ENCODE data around the gene TMIE.

The TMIE gene

GRCh38 chr3:46679681-46680080 is 21.5 kb upstream of the TMIE start:
- DNase-seq (ENCODE audit: low read depth): no peak
- TF ChIP-seq CTCF (conservative IDR thresholded peaks at IDR 0.05; ENCODE audit: low read depth, low read length): no peak
- no peak overlapping the region for H3K4me3 ChIP-seq (ENCODE audit: low read length)

GRCh38 chr3:46680298-46680826 is 20.8 kb upstream of the TMIE start:
- no peak for TF ChIP-seq CTCF (conservative IDR thresholded peaks at IDR 0.05; ENCODE audit: low read depth, low read length)
- DNase-seq (ENCODE audit: low read depth): no peak
- no peak overlapping the region for H3K4me3 ChIP-seq (ENCODE audit: low read length)

GRCh38 chr3:46681387-46681786 is 19.8 kb upstream of the TMIE start:
- no peak for TF ChIP-seq CTCF (conservative IDR thresholded peaks at IDR 0.05; ENCODE audit: low read depth, low read length)
- no peak for DNase-seq (ENCODE audit: low read depth)
- H3K4me3 ChIP-seq (ENCODE audit: low read length): no peak overlapping the region

GRCh38 chr3:46681856-46682540 is 19.2 kb upstream of the TMIE start:
- TF ChIP-seq CTCF (conservative IDR thresholded peaks at IDR 0.05; ENCODE audit: low read depth, low read length): no peak
- no peak overlapping the region for H3K4me3 ChIP-seq (ENCODE audit: low read length)
- DNase-seq (ENCODE audit: low read depth): no peak

GRCh38 chr3:46682974-46683373 is 18.2 kb upstream of the TMIE start:
- H3K4me3 ChIP-seq (ENCODE audit: low read length): no peak overlapping the region
- no peak for DNase-seq (ENCODE audit: low read depth)
- no peak for TF ChIP-seq CTCF (conservative IDR thresholded peaks at IDR 0.05; ENCODE audit: low read depth, low read length)

GRCh38 chr3:46684891-46685290 is 16.3 kb upstream of the TMIE start:
- no peak for DNase-seq (ENCODE audit: low read depth)
- TF ChIP-seq CTCF (conservative IDR thresholded peaks at IDR 0.05; ENCODE audit: low read depth, low read length): no peak
- no peak overlapping the region for H3K4me3 ChIP-seq (ENCODE audit: low read length)

GRCh38 chr3:46685446-46685845 is 15.7 kb upstream of the TMIE start:
- H3K4me3 ChIP-seq (ENCODE audit: low read length): no peak overlapping the region
- DNase-seq (ENCODE audit: low read depth): no peak
- TF ChIP-seq CTCF (conservative IDR thresholded peaks at IDR 0.05; ENCODE audit: low read depth, low read length): no peak

All from retinal pigment epithelial cell (primary cell).